Neural cell (in vitro differentiated cells): ENCODE data around the gene TYRO3. TPM values are rescaled to one million over a fixed set of nuclear protein-coding genes. Genes with fewer than 3 reads are reported as not detected.

Experiments used
- H2AFZ ChIP-seq: fragments of 200-600, 300-800 bp; sonication (generic), shearing (Covaris generic); 2 replicates; pipeline ENCODE4 v1.6.0; 2014; ENCODE audit warnings: low read depth, mild to moderate bottlenecking, antibody characterized with exemption, low read length, moderate library complexity
- H3F3A ChIP-seq: fragments of 200-600 bp; shearing (Covaris generic); 2 replicates; pipeline ENCODE4 v1.6.1; 2016; ENCODE audit warnings: mild to moderate bottlenecking, moderate library complexity, mixed read lengths, antibody characterized with exemption, low read length; ENCODE audit not compliant: insufficient read depth, poor library complexity, severe bottlenecking
- H3K27ac ChIP-seq: fragments of 200-600, 300-800 bp; sonication (generic), shearing (Covaris generic); 2 replicates; pipeline ENCODE4 v1.5.1; 2014; ENCODE audit warnings: mild to moderate bottlenecking, low read length, moderate library complexity
- H3K27me3 ChIP-seq: fragments of 300-800, 200-600 bp; sonication (generic), shearing (Covaris generic); 2 replicates; pipeline ENCODE4 v1.6.0; 2014; ENCODE audit warnings: mild to moderate bottlenecking, low read depth, low read length, moderate library complexity; ENCODE audit not compliant: insufficient read depth
- H3K36me3 ChIP-seq: fragments of 300-800, 200-600 bp; sonication (generic), shearing (Covaris generic); 2 replicates; pipeline ENCODE4 v1.5.1; 2014; ENCODE audit warnings: mild to moderate bottlenecking, antibody characterized with exemption, low read length, moderate library complexity; ENCODE audit not compliant: insufficient read depth
- H3K4me2 ChIP-seq: fragments of 300-800, 200-600 bp; sonication (generic), shearing (Covaris generic); 2 replicates; pipeline ENCODE4 v1.6.0; 2014; ENCODE audit warnings: mild to moderate bottlenecking, low read length
- H3K4me3 ChIP-seq: fragments of 300-800, 200-600 bp; sonication (generic), shearing (Covaris generic); 2 replicates; pipeline ENCODE4 v1.5.1; 2014; ENCODE audit warnings: mild to moderate bottlenecking, low read length, moderate library complexity
- H3K79me2 ChIP-seq: fragments of 200-600 bp; shearing (Covaris generic); replicated peaks from 2 replicates; pipeline ENCODE4 v1.6.0; 2014; ENCODE audit warnings: mild to moderate bottlenecking, low read length, moderate library complexity; ENCODE audit not compliant: insufficient read depth
- H3K9ac ChIP-seq: fragments of 300-800, 200-600 bp; sonication (generic), shearing (Covaris generic); 2 replicates; pipeline ENCODE4 v1.6.1; 2016; ENCODE audit warnings: mild to moderate bottlenecking, low read length, mixed read lengths
- H3K9me2 ChIP-seq: fragments of 200-600 bp; shearing (Covaris generic); 2 replicates; pipeline ENCODE4 v1.6.1; 2016; ENCODE audit warnings: mild to moderate bottlenecking, low read length, mixed read lengths; ENCODE audit not compliant: insufficient read depth
- H3K9me3 ChIP-seq: fragments of 200-600, 300-800 bp; sonication (generic), shearing (Covaris generic); 2 replicates; pipeline ENCODE4 v1.6.1; 2016; ENCODE audit warnings: mild to moderate bottlenecking, mixed run types, low read length, moderate library complexity, mixed read lengths
- H4K20me1 ChIP-seq: fragments of 200-600 bp; shearing (Covaris generic); 2 replicates; pipeline ENCODE4 v1.6.1; 2016; ENCODE audit warnings: mild to moderate bottlenecking, mixed run types; ENCODE audit not compliant: insufficient read depth
- EP300 ChIP-seq: fragments of 450-650 bp; conservative IDR thresholded peaks from 2 replicates; pipeline ENCODE4 v1.6.1; 2014; ENCODE audit warnings: antibody characterized with exemption, mild to moderate bottlenecking, moderate library complexity; ENCODE audit not compliant: poor library complexity, severe bottlenecking
- EZH2 ChIP-seq: fragments of 200-600, 300-800 bp; shearing (Covaris generic), sonication (generic); IDR thresholded peaks from 2 replicates; pipeline ENCODE4 v1.6.1; 2014; ENCODE audit warnings: antibody characterized with exemption, low read length, borderline replicate concordance, mild to moderate bottlenecking; ENCODE audit not compliant: insufficient read depth, poor library complexity, severe bottlenecking
- MXI1 ChIP-seq: fragments of 450-650 bp; conservative IDR thresholded peaks from 2 replicates; pipeline ENCODE4 v1.6.1; 2014; ENCODE audit warnings: antibody characterized with exemption, mild to moderate bottlenecking; ENCODE audit not compliant: poor library complexity, severe bottlenecking
- POLR2AphosphoS5 ChIP-seq: IDR thresholded peaks from 2 replicates; pipeline ENCODE4 v1.6.1; 2012
- RAD21 ChIP-seq: fragments of 450-650 bp; conservative IDR thresholded peaks from 2 replicates; pipeline ENCODE4 v1.6.1; 2014; ENCODE audit warnings: antibody characterized with exemption, mild to moderate bottlenecking, moderate library complexity
- SMC3 ChIP-seq: fragments of 450-650 bp; conservative IDR thresholded peaks from 2 replicates; pipeline ENCODE4 v1.6.1; 2014; ENCODE audit warnings: antibody characterized with exemption, mild to moderate bottlenecking, moderate library complexity; ENCODE audit not compliant: poor library complexity
- TAF1 ChIP-seq: IDR thresholded peaks from 2 replicates; pipeline ENCODE4 v1.6.1; 2012; ENCODE audit warnings: low read depth
- polyA plus RNA-seq: library from polyadenylated mRNA; depleted of rRNA; stranded (reverse); fragments of >200 nt; gene quantifications from 2 replicates; pipeline ENCODE4 v1.2.3, GENCODE V29; 2014
- TF ChIP-seq, protein P1 (sequence below): IDR thresholded peaks from 2 replicates; pipeline ENCODE4 v1.6.1; 2012; ENCODE audit warnings: borderline replicate concordance
- TF ChIP-seq, protein P2 (sequence below): fragments of 450-650 bp; IDR thresholded peaks from 2 replicates; pipeline ENCODE4 v1.5.1; 2014; ENCODE audit warnings: antibody characterized with exemption, mild to moderate bottlenecking, moderate library complexity; ENCODE audit not compliant: poor library complexity, severe bottlenecking

Gene TYRO3
- polyA plus RNA-seq, 1 donor from 2014 or later, result 12.1 TPM

DNA sequence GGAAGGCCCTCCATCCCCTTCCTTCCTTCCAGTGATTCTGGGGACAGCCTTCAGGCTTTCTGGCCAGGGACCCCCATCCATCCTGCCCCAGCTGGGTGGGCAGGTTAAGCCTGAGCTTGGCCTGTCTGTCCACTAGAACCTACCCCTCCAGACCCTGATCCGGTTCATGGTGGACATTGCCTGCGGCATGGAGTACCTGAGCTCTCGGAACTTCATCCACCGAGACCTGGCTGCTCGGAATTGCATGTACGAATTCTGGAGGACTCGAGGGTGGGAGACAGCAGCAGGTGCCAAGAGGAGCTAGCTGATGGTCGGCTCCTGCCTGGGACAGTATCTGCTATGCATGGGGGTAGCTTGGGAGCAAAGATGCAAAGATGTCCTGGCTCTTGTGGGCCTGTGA lies 13.9 kb downstream of the TYRO3 start:
- no peak overlapping the region for H3K27ac ChIP-seq
- no peak overlapping the region for H3K4me3 ChIP-seq
- H3K4me2 ChIP-seq, result no peak overlapping the region
- no peaks in the 10 kb centered on the region for H3K9me3 ChIP-seq
- no peaks in the 10 kb centered on the region for H3F3A ChIP-seq
- H3K9me2 ChIP-seq, result no peaks in the 10 kb centered on the region
- no peaks in the 10 kb centered on the region for H3K79me2 ChIP-seq
- H4K20me1 ChIP-seq, result no peaks in the 10 kb centered on the region
- H3K9ac ChIP-seq, result no peak overlapping the region
- no peaks in the 10 kb centered on the region for H3K27me3 ChIP-seq
- H3K36me3 ChIP-seq, result no peaks in the 10 kb centered on the region
- TF ChIP-seq SMC3, result no peak
- TF ChIP-seq RAD21, result no peak
- no peak for TF ChIP-seq TAF1
- no peak for TF ChIP-seq EP300
- TF ChIP-seq POLR2AphosphoS5, result no peak
- TF ChIP-seq MXI1, result no peak
- TF ChIP-seq, protein P1, sequence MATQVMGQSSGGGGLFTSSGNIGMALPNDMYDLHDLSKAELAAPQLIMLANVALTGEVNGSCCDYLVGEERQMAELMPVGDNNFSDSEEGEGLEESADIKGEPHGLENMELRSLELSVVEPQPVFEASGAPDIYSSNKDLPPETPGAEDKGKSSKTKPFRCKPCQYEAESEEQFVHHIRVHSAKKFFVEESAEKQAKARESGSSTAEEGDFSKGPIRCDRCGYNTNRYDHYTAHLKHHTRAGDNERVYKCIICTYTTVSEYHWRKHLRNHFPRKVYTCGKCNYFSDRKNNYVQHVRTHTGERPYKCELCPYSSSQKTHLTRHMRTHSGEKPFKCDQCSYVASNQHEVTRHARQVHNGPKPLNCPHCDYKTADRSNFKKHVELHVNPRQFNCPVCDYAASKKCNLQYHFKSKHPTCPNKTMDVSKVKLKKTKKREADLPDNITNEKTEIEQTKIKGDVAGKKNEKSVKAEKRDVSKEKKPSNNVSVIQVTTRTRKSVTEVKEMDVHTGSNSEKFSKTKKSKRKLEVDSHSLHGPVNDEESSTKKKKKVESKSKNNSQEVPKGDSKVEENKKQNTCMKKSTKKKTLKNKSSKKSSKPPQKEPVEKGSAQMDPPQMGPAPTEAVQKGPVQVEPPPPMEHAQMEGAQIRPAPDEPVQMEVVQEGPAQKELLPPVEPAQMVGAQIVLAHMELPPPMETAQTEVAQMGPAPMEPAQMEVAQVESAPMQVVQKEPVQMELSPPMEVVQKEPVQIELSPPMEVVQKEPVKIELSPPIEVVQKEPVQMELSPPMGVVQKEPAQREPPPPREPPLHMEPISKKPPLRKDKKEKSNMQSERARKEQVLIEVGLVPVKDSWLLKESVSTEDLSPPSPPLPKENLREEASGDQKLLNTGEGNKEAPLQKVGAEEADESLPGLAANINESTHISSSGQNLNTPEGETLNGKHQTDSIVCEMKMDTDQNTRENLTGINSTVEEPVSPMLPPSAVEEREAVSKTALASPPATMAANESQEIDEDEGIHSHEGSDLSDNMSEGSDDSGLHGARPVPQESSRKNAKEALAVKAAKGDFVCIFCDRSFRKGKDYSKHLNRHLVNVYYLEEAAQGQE, result no peak
- TF ChIP-seq, protein P2, sequence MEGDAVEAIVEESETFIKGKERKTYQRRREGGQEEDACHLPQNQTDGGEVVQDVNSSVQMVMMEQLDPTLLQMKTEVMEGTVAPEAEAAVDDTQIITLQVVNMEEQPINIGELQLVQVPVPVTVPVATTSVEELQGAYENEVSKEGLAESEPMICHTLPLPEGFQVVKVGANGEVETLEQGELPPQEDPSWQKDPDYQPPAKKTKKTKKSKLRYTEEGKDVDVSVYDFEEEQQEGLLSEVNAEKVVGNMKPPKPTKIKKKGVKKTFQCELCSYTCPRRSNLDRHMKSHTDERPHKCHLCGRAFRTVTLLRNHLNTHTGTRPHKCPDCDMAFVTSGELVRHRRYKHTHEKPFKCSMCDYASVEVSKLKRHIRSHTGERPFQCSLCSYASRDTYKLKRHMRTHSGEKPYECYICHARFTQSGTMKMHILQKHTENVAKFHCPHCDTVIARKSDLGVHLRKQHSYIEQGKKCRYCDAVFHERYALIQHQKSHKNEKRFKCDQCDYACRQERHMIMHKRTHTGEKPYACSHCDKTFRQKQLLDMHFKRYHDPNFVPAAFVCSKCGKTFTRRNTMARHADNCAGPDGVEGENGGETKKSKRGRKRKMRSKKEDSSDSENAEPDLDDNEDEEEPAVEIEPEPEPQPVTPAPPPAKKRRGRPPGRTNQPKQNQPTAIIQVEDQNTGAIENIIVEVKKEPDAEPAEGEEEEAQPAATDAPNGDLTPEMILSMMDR, result no peak
- no peak for TF ChIP-seq EZH2
- H2AFZ ChIP-seq, result no peak overlapping the region

DNA sequence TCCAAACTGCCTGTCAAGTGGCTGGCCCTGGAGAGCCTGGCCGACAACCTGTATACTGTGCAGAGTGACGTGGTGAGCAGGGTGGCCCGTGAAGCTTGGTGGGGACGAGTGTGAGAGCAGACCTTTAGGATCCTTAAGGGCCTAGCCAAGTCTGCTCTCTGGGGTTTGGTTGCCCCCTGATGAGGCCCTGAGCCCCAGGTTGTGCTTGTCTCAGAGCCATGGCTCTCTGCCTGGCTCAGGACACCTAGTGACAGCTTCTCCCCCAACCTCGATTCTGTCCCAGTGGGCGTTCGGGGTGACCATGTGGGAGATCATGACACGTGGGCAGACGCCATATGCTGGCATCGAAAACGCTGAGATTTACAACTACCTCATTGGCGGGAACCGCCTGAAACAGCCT lies 14.4 kb downstream of the TYRO3 start:
- no peak for TF ChIP-seq RAD21
- H3F3A ChIP-seq, result no peaks in the 10 kb centered on the region
- H3K9ac ChIP-seq, result no peak overlapping the region
- no peak overlapping the region for H3K27ac ChIP-seq
- H3K4me3 ChIP-seq, result no peak overlapping the region
- no peaks in the 10 kb centered on the region for H3K9me2 ChIP-seq
- no peaks in the 10 kb centered on the region for H3K79me2 ChIP-seq
- no peak overlapping the region for H3K4me2 ChIP-seq
- H3K27me3 ChIP-seq, result no peaks in the 10 kb centered on the region
- no peaks in the 10 kb centered on the region for H4K20me1 ChIP-seq
- H3K9me3 ChIP-seq, result no peaks in the 10 kb centered on the region
- H2AFZ ChIP-seq, result no peak overlapping the region
- H3K36me3 ChIP-seq, result no peaks in the 10 kb centered on the region

DNA sequence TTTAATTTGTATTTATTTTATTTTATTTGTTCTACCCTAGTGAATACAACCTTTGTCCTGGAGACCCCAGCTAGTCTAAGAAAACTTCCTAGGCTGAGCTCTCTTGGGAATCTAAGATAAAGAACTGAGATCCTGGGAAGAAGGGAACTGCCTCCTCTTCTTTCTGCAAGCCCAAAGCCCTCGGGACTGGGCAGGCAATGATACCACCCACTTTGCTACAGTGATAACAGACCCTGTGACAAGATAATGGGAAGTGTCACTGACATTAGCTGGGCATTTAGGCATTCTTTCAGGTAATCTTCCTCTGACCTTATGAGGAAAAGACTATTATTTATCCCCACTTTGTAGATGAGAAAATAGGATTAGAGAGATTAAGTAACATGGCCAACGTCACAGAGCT lies 15.1 kb downstream of the TYRO3 start:
- TF ChIP-seq TAF1, result no peak
- TF ChIP-seq, protein P1, result no peak
- no peak for TF ChIP-seq EZH2
- TF ChIP-seq, protein P2, result no peak
- no peak for TF ChIP-seq RAD21
- no peak for TF ChIP-seq MXI1
- no peak for TF ChIP-seq EP300
- TF ChIP-seq SMC3, result no peak
- no peak for TF ChIP-seq POLR2AphosphoS5
- H3K36me3 ChIP-seq, result no peaks in the 10 kb centered on the region

More for the DNA sequence above, 15.1 kb downstream of the TYRO3 start:
- H3K9me2 ChIP-seq, result no peaks in the 10 kb centered on the region
- no peak overlapping the region for H3K9ac ChIP-seq
- no peak overlapping the region for H2AFZ ChIP-seq
- H4K20me1 ChIP-seq, result no peaks in the 10 kb centered on the region
- H3K4me2 ChIP-seq, result no peak overlapping the region
- no peaks in the 10 kb centered on the region for H3F3A ChIP-seq
- no peaks in the 10 kb centered on the region for H3K79me2 ChIP-seq
- H3K27me3 ChIP-seq, result no peaks in the 10 kb centered on the region
- no peak overlapping the region for H3K27ac ChIP-seq
- no peaks in the 10 kb centered on the region for H3K9me3 ChIP-seq
- H3K4me3 ChIP-seq, result no peak overlapping the region
